ENCODE measurements around the gene PRICKLE1.
A peak's percentile ranks its signal among the peaks of the same experiment; 100 is the strongest.

The PRICKLE1 gene

DNA sequence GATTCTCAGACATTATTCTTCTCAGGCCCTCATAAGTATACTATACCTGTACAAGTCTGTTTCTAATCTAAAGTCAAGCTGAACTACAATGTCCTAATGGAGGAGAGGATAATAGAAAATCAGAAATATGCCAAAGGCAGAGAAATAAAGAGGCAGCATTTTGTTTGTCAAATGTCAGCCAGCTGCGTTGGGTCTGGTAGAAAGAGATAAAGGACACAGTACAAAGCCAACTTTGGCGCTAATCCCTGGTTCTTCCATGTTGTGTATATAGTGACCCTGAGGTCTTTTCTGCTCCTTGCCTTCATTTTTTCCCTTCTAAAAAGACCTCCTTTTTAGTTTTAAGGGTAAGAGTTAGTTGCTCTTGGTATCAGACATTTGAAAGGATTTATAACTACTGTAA is 103.1 kb downstream of the PRICKLE1 start:
- DNase-seq = no peak

DNA sequence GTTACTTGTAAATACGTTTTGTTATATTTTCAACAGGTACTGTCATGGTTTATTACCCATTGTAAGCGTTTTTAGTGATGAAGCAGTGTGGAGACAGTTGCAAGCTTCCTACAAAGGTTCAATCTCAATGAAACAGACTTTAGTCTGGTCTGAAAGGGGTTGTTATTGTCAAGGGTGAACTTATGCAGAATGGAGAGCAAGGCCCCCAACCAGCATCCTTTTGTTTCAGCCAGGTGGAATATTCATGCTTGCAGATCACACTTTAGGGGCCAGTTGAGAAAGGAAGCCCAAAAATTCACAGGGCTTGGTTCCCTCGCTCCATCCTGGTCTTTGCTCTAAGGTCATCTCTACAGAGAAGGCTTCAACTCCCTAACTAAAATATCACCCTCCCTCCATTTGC is 103.7 kb downstream of the PRICKLE1 start:
- DNase-seq = no peak

DNA sequence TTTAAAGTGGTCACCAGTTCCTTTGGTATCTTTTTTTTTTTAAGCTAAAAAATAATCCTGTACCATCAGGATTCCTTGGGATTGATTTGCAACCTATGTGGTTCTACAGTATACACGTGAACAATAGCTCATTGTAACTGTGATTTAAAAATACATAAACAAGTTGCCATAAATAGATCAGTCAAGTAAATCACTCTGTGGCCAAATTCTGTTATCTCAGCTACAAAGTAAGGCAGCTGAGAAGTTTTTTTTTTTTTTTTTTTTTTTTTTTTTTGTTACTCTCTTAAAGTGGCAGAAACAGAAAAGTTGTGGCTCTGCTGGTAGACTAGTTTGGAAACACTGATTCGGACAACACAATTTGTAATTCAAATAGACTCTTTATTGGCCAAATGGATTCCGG is 104.5 kb downstream of the PRICKLE1 start:
- no peak for DNase-seq

DNA sequence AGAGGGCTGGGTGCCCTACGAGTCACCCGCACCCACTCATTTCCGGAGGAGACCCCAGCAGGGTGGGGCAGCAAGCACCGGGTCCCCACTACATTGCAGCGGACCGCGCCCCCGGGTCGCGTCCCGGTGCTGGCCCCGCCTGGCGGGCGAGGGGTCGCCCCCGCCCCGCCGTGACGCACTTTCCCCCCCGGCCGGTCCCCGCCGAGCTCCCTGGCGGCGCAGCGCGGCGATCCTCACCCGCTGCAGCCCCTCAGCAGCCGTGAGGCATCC is 106.1 kb downstream of the PRICKLE1 start:
- peak; percentile 49 for DNase-seq

DNA sequence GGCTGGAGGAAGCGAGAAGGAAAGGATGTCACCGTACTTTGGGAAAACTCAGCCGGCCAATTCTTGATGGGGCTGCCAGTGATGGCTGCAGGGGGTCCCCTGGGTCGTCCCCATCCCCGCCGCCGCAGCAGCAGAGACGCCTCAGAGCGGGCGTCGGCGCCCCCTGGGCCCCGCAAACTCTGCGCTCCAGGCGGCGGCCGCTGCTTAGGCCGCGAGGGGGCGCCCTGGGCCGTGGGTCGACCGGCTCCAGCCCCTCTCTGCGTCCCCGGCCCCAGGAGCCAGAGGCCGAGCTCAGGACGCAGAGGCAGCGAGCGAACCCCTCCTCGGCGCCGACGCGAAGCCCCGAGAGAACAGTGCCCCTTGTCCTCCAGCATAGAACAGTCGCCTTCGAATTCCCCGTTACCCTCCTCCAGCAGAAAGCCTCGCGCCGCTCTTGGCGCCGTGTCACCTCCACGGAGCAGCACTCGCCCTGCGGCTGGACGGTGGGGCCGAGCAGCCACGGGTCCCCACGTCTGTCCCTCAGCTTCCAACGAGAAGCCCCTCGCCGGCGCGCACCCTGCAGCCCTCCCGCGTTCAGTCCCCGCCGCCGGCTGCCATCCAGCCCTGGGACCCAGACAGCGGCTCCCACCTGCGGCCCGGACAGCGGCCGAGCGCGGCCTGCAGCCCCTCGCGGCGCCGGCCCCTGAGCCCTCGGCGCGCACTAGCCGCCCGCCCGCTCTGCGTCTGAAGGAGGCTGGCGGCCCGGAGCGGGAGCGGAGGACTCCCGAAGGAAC is 106.6 kb downstream of the PRICKLE1 start:
- DNase-seq = peak; percentile 87

DNA sequence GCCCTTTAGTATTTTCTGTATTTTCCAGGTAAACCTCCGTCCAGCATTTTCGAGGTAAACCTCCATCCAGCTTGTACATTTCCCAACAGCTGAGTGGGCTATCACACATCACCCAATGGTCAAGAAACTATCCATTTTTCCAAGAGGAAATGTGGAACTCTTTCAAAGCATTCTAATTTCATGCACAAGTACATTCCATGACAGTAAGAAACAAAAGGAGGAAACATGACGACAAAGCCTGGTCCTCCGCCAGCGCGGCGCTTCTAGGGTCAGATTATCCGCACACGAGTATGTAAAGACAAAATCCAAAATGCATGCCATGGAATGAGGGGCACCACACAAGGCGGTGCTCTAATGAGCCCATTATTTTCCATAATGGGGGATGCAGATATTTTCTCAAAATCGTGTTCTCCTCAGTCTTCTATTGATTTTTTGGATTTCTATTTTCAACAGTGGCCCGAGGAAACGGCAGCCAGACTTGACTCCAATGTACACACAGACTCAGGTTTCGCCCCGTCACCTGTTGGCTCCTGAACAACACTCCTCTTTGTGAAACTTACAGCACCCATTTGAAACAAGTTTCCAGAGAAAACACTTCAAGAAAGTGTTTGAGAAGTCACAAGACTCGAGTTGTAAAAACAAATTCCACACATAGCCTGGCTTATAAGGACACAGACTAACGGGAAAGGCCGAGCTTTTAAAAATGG is 107.4 kb downstream of the PRICKLE1 start:
- no peak for DNase-seq

DNA sequence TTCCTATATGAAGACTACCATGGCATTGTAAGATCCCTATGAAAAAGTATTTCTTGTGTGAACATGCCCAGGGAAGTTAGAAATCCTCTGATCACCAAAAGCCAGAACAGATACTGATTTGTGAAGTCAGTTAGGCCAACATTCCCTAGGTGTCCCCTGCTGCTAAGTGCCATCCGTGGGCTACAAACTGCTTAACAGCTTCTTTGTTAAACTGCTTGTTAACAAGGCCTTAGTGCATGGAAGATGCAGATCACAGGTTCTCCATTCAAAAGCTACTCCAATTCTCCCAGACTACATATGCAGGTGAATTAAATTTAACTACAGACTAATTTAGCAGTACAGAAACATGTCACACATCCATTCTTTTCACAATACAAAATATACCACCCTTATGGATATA is 108.2 kb downstream of the PRICKLE1 start:
- DNase-seq = no peak

DNA sequence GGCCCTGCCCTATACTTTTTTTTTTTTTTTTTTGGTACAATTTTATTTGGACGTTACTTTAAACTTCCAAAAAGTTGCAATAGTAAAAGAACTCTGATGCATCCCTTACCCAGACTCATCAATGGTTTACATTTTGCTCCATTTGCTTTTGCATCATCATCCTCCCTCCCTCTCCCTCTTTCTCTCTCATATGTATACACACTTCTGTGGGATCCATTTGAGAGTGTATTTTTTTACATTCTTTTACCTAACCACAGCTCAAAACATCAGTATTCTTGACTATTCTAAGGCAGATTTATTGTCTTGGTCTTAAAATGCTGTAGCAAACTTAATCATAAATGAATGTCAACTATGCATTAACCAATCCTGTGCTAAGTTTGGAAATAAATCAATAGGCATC is 111.6 kb downstream of the PRICKLE1 start:
- no peak for DNase-seq

DNA sequence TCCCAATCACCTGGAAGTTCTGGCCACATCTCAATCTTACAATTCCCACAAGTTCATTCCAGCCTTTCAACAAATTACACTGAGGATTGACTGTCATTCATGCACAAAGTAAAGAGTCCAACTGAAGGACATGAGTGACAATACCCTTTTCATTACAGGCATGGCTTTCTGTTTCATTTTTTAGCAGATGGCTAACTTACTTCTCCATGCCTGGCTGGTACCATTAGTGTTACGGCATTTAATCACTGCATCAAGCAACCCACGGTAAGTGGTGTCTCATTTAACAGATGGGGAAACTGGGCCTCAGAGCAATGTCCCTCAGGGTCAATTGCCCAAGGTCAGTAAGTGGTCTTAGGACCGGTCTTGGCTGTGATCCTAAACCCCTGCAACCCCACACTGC is 114.4 kb downstream of the PRICKLE1 start:
- DNase-seq = no peak

DNA sequence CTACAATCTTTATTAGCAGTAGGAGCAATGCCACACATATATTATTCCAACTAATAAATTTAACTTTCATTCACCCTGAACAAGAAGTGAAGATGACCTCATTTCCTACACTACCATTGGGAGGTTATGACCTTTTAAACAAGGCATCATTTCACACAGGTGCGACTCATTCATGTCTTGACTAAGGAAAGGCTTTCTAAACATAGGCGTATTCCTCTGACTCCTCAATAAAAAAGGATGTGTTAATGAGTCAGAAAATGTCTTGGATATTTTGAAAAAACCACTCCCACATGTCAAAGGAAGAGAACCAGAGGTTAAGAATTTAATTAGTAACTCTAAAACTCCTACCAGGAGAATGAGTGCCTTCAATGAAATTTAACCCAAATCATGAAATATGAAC is 115.2 kb downstream of the PRICKLE1 start:
- DNase-seq = no peak

DNA sequence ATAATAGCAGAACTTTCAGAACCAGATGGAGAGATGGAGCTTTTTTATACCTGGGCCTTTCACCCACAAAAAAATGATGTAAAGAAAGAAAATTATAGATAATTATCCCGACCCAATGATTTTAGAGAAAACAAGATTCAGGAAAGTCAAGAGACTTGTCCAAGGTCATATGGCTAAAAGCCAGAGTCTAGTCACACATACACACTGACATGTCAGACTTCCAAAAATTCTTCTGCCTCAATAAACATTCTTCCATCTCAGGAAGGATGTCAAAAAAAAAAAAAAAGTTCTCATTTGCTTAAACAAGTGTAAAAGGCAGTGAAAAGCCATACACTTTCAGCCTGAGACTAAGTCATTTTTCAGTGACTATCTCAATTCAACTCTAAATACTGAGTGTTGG is 116.0 kb downstream of the PRICKLE1 start:
- DNase-seq = no peak

DNA sequence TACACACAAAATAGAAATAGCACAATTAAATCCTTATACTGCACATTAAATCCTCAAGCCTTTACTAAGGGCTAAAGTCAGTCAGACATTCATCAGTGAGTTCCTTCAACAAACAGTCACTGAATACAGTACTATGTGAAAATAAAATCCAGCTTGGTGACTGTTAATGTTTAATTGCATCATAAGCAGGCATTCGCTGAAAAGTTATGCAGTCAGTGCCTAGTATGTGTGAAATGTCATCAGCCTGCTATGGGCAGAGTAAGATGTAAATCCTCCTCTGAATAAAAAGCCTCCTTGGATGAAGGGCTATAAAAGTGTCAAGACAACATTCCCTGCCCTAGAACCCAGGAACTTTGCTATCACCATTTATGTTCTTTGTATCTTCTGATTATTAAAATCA is 116.4 kb downstream of the PRICKLE1 start:
- DNase-seq = no peak

DNA sequence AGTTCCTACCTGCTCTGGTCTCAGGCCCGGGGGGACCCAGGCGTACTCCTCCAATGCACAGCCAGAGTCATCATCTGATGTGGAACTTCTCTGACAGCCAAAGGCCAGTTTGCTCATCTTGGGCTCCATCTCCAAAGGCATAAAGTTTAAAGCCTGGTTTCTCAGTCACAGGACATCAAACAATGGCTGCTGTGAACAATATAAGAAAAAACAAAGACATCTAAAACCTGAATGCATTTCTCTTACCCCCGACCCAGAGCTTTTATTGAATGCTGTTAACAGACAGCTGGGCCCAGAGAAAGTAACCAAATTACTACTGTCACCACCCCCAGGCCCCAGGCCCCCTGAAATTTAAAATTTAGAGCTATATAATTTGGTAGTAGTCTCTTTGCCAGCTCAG is 117.2 kb downstream of the PRICKLE1 start:
- no peak for DNase-seq

DNA sequence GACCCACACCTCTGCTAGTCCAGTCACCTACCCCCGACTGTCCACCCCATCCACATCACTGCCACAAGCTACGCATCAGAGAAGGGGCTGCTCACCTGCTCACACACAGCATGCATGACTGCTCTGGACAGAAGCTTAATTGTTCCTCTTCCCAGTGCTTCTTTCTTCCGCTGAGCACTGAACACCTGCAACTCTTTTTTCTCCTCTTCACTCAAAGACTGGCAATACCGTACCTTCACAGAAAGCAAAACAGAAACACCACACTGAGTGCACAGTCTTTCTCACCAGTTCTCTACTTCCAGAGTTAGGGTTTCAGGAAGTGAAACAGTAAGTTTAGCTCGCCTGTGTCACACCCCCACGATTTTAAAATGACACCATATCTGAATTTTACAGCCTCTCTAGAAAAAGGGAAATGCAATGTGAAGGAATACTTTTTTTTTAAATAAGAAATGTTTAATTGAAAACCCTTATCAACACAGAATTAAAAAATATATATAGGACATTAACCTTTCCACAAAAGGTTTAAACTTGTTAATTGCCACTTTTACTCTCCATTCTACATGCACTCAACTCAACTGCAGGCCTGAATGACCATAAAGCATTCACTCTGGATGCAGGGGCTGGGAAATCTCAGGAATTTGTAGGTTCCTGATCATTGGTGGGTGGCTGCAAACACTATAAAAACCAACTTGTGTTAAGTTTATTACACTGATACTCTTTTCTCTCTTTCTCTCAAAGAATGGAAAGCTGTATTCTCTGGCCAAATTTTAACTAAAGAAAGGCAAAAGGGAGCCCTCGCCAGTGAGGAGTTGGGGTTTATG is 120.0 kb downstream of the PRICKLE1 start:
- no peak for DNase-seq

DNA sequence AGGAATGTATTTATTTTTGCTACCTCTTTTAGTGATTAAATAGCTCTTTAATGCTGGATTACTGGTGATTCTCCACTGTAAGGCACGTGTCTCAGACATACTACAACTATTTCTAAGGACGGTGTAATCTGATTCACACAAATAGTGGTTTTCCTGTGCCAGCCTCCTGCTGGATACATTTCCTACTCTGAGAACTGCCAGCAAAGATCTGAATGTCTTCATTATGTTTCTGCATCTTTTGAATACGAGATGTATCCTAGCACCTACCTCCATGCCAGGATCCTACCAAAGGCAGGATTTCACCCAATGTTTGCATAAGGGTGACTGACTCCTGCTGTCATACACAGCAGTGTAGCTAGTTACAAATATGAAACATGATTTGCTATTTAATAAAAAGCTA is 120.6 kb downstream of the PRICKLE1 start:
- DNase-seq = no peak

DNA sequence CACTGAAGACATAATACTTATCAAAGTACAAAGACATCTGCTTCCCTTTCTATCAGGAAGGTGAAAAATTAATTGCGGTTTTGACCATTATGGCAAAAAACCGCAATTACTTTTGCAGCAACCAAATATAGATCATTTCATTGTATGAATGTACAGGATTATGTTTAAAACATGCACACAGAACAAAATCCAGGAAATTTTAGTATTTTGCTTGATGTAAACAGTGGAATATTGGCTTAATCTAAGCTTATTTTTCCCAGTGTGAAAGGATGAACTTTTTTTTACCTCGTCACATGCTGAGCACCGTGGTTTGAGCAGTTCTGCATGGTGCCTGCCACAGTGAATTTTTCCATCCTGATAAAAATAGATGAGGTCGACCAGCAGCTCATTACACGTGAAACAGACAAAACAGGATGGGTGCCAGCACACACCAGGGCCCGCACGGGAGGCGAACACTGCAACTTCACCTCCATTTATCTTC is 121.2 kb downstream of the PRICKLE1 start:
- no peak for DNase-seq

DNA sequence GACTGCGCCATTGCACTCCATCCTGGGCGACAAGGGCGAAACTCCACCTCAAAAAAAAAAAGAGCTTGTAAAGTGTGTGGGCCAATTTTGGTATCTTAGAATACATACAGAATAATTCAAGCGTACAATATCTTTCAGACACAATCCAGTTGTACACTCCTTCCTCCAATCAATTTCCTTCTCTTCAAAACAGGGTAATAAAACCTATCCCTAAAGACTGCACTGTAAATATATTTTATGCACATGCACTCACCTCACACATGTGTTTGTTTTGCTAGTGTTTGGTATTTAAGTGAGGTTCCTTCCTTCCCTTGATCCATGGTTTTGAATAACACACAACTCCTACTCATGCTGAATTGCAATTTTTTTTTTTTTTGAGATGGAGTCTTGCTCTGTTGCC is 125.9 kb downstream of the PRICKLE1 start:
- DNase-seq = no peak

DNA sequence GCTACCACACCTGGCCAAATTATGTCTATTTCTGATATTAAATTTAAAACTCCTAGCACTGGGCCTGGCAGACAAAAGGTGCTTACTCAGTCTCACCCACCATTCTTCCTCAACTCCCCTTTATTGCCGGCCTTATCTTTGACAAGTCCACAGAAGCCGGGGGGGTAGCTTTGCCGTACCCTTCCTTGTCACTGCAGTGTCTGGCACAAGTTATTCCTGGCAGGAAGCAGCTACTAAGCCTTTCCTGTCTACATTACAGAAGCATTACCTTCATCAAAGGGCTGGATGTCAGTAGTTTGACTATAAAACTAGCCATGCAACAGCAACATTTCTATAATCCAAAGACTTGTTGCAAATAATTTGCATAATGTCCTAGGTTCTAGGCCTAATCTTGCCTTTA is 127.1 kb downstream of the PRICKLE1 start:
- DNase-seq = no peak

DNA sequence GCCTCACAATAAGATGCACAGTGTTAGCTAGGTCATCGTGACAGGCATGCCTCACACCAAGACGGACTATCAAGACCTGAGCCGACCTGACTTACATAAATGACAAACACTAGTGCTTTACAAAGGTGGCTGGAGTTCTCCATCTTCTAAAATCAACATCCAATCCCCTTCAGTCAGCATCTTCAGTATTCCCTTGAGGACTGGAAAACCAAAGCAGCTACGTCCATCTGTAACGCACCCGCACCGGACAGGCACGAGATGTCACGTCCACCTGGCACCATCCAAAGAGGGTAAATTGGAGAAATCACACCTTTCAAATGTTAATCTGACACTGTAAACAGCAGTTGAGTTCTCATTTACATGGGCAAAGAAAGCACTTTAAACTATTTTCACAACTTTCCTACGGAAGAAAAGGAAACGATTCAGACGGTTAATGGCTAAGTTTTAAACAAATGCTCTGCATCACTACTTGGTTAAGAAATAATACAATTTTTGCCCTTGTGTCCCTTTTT is 130.2 kb downstream of the PRICKLE1 start:
- DNase-seq = no peak

DNA sequence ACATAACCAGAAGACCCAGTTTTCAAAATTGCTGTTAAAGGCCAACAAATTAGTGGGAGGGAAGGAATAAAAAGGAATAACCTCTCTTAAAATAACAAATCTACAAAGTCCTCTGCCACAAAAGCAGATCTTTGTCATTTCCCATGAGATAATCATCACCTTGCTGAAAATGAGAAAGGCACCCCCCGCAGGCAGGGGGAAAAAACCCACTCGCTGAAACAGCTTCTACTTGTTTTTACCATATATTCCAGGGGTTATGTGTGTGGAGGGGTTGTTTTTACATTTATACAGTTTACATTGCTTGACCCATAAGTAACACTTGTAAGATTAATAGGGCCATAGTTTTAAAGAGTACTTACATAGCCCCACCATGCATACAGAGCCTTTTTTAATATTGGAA is 131.0 kb downstream of the PRICKLE1 start:
- DNase-seq = no peak

DNA sequence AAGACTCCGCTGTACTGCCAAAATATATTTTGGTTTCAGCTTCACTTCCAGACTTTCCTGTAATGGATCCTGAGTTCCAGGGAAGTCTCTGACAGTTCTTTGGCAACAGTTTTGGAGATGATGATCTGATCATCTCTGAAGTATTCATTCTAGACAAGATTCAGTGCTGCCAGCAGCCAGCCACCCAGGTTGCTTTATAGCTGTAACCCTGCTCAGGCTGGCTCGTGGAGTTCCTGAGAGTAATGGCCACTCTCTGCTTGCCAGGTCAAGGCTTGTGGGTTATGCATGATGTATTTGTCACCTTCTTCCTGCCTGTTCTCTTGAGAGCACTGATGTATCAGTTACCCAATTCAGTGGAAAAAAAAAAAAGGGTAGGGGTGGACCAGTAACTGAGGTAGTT is 139.3 kb downstream of the PRICKLE1 start:
- DNase-seq = no peak

DNA sequence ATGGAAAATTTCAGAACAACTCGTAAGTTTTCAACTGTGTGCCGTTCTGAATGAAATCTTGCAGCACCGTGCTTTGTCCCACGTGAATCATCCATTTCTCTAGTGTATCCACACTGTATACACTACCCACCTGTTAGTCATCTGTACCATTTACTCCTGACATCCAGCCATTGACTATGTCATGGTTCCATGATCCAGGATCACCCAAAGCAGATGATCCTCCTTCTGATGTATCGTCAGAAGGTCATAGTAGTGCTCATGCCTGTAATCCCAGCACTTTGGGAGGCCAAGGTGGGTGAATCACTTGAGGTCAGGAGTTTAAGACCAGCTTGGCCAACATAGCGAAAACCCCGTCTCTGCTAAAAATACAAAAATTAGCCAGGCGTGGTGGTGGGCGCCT is 140.7 kb downstream of the PRICKLE1 start:
- DNase-seq = no peak

DNA sequence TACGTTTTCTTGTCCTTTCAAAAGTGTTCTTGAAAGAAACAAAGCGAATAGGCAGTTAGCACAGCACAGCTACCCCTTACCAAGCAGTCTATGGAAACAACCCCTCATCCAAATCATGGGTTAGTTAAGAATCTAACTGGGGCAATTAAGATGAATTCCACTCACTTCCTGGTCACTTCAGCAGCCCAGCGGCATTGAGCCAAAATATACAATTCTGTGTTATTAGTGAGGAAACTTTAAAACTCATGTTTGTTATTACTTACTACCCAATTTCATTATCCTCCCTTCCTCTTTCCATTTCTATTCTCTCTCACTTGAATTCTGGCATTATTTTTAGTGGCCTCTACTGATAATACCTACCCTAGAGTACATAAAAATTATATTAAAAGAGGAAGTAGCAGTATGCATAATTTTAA is 142.2 kb downstream of the PRICKLE1 start:
- DNase-seq = no peak

DNA sequence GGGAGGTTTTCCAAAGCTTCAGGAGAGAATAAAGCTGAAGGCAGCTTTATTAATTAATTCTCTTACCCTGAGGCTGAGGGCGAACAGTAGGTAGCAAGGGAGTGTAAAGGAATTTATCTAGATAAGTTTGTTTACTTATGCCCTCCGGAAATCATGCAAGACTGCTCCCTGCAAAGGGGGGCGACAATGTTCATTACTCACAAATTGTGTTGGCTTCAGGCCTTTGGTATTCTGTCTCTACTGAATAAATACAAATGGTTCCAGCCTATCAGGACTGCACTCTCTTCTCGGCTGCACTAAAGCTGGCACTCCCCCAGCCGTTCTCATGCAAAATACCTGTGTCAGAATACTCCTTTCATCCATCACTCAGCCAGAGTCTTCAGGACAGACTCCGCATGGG is 142.8 kb downstream of the PRICKLE1 start:
- no peak for DNase-seq

All from 8988T (cell line).